ENCODE results near the gene BACH2.

DNA sequence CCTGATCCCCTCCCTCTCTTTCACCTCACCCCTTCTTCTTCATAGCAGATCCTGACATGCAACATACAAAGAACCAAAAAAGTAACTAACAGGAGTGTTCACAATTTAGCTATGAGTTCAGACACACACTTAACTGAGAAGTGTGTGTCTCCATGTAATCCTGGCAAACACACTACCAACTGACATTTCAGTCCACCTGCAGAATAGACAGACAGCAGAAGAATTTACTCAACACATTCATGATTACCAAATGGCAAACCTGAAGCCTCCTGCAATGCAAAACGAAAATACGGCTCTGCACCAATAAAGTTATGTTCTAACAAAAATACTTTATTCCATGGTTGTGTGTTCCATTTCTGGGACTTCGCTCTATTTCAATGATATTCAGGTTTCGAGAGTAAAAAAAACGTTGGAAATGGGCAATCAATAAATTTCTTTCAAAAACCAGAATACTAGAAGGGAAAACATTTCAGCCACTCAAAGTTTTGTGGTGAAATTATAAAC is 2.6 kb downstream of the BACH2 start:
- TF ChIP-seq, protein P1, sequence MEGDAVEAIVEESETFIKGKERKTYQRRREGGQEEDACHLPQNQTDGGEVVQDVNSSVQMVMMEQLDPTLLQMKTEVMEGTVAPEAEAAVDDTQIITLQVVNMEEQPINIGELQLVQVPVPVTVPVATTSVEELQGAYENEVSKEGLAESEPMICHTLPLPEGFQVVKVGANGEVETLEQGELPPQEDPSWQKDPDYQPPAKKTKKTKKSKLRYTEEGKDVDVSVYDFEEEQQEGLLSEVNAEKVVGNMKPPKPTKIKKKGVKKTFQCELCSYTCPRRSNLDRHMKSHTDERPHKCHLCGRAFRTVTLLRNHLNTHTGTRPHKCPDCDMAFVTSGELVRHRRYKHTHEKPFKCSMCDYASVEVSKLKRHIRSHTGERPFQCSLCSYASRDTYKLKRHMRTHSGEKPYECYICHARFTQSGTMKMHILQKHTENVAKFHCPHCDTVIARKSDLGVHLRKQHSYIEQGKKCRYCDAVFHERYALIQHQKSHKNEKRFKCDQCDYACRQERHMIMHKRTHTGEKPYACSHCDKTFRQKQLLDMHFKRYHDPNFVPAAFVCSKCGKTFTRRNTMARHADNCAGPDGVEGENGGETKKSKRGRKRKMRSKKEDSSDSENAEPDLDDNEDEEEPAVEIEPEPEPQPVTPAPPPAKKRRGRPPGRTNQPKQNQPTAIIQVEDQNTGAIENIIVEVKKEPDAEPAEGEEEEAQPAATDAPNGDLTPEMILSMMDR (IDR thresholded peaks at IDR 0.05), result no peak
- no peak for TF ChIP-seq POLR2A (IDR thresholded peaks at IDR 0.05)
